Measurements from ENCODE around the gene SEC14L5.
"Not testable (repeated sequence)": the region's sequence is repeated elsewhere in the genome, so short reads cannot be mapped to it uniquely, and the experiment has no call there.

The SEC14L5 gene

DNA sequence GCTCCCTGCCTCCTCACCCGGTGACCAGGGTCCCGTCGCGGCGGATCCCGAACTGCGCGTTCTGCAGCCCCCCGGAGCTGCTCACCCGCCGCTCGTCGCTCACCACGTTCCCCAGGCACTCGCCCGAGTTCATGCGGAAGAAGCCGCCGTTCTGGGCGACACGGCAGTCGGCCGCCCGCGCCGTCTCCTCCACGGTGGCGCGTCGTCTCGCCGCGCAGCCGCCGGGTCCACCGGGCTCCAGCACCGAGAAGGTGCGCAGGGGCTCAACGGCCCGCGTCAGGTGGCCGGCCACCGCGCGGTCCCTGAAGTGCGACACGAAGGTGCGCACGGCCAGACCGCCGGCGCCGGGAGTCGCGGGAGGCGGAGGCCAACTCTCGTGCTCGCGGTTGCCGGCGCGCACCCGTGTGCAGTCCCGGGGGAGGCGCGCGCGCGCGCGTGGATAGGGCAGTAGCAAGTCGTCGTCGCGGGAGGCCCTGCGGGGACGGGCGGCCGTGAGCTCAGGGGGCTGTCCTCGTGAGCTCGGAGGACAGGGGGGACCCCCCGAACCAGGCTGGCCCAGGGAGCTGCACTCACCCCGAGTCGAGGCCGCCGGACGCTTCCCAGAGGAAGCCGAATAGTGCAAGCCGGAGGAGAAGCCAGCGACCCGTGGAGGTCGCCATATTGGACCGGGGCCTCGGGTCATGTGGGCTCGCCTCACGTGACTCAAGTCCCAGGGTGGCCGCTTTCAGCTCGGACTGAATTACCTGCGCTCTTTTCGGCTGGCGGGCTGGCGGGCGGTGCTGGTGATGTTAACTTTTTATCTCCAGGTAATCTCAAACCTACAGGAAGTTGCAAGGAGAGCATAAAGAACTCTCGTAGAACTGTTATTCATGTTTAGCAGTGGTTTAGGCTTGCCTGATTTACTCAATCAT is 75.4 kb downstream of the SEC14L5 start, which contains the start of gene NAGPA:
Gene NAGPA (minus strand): TSS at position 680 of the 911 bp plus-strand sequence. CDS start 21 bp downstream, at position 659.
- in situ Hi-C loops (cut with MboI; ENCODE audit: low sequenced_read_pairs) = no loop called here

DNA sequence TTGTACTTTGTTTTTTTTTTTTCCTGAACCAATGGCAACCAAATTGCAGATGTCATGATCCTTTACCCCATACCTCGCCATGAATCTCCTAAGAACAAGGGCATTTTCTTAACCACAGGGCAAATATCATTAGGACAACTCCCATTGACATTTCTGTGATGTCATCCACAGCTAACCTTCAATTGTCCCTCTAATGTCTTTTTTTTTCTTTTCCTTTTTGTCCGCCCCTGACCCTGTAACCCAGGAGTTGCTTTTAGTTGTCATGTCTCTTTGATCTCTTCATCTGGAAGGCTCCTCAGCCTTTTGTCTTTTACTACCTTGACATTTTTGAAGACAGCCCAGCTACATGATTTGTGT is 76.0 kb downstream of the SEC14L5 start:
- in situ Hi-C loops (cut with MboI; ENCODE audit: low sequenced_read_pairs) = no loop called here

DNA sequence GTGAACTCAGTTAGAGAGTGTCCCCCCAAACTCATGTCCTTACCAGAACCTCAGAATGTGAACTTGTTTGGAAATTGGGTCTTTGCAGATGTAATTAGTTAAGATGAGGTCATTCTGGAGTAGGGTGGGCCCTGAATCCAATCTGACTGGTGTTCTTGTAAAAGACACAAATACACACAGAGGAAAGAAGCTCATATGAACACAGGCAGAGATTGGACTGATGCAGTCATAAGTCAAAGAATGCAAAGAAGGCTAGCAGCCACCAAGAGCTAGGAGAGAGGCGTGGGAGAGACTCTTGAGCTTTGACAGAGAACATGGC is 77.7 kb downstream of the SEC14L5 start:
- in situ Hi-C loops (cut with MboI; ENCODE audit: low sequenced_read_pairs) = no loop called here

DNA sequence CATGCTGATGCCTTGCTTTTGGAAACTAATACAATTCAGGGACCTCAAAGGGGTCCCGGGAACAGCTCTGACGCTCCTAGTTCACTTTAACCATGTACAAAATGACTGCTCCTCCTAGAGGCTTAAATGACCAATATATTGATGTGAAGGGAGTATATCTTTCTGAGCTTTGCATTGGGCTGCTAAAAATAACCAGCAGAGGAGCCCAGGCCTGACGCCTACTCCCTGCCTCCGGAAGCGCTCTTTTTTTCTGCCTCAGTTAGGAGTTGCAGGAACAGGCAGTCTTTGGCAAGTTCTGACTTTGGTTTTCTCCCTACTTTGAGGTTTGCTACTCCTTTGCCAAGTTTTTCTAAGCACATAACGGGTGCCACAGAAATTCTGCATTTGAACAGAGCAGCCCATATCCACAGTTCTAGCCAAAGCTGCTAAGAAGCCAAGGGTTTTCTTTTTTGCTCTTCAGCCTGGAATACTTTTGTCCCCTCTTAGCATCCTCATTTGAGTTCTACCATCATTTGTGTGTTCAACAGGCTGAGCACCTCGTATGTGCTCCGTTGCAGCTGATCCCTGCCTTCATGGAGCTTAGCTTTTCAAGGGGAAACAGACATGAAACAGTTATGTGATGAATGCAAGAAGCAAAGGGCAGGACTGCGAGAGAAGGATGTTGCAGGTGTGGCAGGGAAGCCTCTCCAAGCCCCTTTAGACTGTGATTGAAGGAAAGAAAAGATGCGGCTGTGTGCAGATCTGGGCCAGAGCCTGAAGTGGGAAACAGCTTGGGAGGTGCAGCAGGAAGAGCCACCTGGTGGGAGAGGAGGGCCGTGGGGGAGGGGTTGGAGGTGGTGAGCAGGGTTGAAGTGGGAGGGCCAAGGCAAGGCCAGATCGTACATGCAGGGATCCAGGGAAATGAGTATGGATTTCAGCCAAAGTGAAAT is 78.4 kb downstream of the SEC14L5 start:
- in situ Hi-C loops (cut with MboI; ENCODE audit: low sequenced_read_pairs) = no loop called here

DNA sequence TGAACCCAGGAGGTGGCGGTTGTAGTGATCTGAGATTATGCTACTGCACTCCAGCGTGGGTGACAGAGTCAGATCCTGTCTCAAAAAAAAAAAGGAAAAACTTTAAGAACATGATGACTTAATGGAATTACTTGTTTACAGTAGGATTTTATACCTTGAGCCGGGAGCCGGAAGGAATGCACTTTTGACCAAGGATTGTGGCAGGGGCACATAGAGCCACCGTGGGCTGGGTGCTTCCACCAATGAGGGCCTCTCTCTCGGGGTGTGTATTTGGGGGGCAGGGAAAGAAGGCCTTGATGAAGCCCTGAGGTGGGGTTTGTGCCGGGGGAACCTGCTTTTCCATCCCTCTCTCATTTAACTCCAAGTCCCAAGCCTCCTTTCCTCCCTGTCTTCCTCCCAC is 82.3 kb downstream of the SEC14L5 start:
- in situ Hi-C loops (cut with MboI; ENCODE audit: low sequenced_read_pairs) = no loop called here

DNA sequence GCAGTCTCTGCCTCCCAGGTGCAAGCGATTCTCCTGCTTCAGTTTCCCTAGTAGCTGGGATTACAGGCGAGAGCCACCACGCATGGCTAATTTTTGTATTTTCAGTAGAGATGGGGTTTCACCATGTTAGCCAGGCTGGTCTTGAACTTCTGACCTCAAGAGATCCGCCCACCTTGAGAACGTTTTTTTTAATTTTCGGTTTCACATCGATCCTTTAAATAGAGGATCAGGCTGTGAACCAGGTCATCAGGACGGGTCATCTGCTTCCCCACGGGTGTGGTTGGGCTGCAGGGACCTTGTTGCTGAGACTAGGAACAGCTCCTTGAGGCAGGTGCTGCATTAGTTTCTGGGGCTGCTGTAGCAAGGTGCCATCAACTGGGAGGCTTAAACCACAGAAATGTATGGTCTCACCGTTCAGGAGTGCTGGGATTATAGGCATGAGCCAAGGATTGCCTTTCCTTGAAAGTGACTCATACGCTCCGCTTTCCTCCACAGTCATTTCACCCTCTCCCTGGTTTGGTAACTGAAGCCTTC is 83.5 kb downstream of the SEC14L5 start:
- in situ Hi-C loops (cut with MboI; ENCODE audit: low sequenced_read_pairs) = no loop called here

DNA sequence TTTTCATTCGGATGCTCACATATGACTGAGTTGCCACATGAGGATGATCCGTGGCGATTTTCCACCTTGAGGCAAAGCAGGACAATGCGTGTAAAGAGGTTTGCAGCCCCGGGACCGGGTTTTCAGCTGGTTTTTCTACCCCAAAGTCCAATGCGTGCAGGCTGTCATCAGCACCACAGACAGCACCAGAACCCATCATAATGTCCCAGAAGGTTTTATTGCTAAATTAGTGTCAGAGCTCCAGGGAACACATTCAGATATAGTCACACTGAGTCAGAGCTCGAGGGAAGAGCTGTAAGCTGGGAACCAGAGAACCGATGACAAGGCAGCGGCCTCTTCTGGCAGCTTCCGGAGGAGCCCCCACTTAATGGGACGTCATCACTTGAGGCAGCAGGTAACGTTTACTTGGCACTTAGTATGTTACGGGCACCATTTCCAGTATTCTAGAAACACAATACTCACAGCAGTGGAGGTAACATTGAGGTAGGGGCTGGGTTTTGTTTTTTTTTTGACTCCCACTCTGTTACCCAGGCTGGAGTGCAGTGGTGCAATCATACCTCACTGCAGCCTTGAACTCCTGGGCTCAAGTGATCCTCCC is 84.5 kb downstream of the SEC14L5 start:
- in situ Hi-C loops (cut with MboI; ENCODE audit: low sequenced_read_pairs) = no loop called here

DNA sequence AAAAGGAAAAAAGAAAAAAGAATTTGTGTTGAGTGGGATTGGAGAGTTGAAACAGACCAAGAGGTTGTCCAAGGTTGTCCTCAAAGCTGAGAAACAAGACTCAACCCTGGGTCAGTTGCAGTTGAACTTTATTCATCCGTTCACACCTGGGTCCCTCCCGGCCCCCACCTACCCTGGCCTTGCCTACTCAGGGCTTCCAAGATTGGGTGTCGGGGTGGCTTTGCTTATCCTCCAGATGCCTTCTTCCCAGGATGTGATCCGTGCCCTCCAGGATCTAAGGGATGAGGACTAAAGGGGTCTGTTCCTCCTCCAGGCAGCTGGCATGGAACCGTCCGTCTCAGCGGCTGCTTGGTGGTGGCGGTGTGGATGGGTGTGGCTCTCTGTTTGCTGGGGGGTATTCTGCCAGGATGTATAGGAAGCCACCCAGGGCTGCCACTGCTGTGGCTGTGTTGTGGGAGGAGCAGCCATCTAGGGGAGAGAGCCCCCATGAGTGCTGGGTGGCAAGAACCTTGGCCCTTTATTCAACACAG is 85.9 kb downstream of the SEC14L5 start:
- in situ Hi-C loops (cut with MboI; ENCODE audit: low sequenced_read_pairs) = no loop called here

DNA sequence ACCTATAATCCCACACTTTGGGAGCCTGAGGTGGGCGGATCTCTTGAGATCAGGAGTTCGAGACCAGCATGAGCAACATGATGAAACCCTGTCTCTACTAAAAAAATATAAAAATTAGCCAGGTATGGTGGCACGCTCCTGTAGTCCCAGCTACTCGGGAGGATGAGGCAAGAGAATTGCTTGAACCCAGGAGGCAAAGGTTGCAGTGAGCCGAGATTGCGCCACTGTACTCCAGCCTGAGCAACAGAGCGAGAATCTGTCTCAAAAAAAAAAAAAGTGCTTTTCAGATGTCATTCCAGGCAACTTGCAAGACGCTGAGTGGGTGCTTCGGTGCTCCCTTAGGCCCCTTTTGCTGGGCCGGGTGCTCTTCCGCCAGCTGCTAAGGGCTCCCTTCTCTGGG is 86.5 kb downstream of the SEC14L5 start:
- in situ Hi-C loops (cut with MboI; ENCODE audit: low sequenced_read_pairs) = not testable (repeated sequence)

DNA sequence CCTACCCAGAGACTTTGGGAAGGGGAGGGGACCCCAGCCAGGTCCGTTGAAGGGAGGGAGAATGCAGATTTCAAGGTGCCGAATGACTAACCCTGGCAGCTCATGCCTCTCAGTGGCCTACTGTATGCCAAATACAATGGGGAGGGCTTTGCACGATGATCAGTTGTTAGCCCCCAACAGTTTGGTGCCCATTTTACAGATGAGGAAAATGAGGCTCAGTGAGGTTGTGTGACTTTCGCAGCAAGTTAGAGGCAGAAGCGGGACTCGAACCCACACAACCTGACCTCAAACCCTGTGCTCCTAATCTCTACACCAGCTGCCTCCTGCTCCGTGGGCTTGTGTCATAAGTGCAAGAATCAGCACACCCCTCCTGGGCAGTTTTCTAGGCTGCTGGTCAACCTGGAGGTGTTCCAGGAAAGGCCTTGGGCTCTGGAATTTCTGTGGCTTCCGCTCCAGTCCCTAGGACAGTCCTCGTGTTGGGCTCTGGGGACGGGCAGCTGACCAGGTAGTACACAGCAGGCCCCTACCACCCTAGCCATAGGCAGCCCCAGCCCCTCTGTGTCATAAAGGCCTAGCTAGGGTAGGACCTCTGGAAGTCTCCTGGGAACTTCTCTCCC is 87.5 kb downstream of the SEC14L5 start:
- in situ Hi-C loops (cut with MboI; ENCODE audit: low sequenced_read_pairs) = no loop called here

DNA sequence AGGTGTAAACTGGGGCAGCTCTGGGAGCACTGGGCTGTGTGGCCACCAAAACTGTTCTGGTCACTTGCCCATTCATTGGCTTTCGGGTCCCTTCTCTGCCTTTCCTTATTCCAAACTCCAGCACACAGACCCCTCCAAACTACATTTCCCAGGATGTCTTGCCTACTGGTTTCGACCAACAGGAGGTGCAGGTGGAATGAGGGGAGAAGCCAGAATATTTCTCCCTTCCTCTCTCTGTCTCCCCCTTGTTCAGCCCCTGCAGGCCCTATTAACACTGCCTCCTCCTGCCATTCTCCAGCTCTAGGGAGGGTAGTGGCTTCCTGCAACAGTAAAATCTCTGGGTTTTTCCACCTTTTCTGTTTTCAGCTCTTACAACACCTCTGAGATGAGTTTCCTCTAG is 88.8 kb downstream of the SEC14L5 start:
- in situ Hi-C loops (cut with MboI; ENCODE audit: low sequenced_read_pairs) = no loop called here

DNA sequence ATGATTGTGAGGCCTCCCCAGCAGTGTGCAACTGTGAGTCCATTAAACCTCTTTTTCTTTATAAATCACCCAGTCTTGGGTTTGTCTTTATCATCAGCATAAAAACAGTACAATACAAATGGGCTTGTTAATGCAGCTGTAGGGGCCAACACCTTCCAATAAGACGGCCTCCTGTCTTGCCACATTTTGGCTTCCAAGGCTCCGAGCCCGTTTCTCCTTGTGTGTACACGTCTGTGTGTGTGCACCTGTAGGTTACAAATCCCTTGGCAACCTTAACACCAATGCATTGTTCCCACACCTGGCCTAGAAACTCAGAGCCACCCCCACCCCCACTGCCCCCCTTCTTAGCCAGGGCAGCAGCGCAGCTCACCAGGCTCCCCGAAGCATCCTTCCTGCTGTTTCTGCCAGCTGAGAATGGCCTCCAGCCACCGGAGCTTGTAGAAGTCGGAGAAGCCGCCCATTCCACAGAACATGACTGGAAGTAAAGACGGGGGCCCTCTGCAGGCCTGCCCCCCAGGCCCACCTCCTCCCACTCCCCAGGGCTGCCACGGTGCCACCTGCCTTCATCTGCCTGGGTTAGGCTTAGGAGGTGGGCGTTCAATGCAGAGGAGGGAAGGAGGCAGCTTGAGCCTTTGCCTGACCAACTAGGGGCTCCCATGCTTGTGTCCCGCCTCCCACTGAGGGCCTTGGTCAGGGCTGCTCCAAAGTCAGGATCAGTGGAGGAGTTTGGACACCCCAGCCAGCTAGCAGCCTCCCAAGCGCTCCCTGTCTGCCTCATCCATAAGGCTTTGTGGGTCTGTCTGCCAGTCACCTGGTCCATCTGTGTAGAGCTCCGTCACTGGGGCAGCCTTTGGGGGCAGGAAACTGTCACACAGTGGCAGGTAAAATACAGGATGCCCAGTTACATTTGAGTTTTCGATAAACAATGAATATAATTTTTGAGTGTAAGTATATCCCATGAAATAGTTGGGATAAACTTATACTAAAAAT is 97.0 kb downstream of the SEC14L5 start:
- in situ Hi-C loops (cut with MboI; ENCODE audit: low sequenced_read_pairs) = no loop called here

DNA sequence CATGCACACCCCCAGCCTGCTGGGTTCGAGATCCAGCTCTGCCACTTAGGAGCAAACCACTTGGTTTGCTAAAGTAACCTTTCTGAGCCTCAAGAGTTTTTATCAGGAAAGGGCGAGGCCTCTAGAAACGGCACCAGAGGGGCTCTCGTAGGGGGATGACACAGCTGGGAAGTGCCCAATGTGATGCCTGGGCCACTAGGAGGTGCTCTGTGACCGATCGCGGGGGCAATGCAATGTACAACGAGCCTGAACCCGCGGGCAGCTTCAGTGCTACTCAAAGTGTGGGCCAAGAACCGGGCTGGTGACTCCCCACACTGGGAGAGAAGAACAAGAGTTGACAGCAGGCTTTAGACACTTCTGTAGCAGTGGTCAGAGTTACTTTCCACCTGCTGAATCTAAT is 98.2 kb downstream of the SEC14L5 start:
- in situ Hi-C loops (cut with MboI; ENCODE audit: low sequenced_read_pairs) = no loop called here

DNA sequence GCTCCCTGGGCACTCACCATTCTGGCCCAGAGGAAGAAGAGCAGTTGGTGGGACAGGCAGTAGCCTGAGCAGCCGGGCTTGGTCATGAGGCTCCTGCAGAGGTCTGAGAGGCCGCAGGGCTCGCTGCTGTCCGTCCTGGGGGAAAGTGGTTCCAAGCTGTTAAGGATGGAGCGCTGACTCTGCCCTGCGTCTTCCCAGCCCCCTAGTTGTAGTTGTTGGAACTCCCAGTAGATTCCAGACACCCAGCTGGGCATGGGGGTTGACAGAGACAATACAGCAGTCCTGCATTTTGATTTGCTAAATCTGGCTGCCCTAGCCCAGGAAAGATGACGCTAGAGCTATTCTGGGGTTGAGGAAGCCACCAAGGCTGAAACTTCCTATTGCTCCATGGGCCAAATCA is 100.3 kb downstream of the SEC14L5 start:
- in situ Hi-C loops (cut with MboI; ENCODE audit: low sequenced_read_pairs) = no loop called here

DNA sequence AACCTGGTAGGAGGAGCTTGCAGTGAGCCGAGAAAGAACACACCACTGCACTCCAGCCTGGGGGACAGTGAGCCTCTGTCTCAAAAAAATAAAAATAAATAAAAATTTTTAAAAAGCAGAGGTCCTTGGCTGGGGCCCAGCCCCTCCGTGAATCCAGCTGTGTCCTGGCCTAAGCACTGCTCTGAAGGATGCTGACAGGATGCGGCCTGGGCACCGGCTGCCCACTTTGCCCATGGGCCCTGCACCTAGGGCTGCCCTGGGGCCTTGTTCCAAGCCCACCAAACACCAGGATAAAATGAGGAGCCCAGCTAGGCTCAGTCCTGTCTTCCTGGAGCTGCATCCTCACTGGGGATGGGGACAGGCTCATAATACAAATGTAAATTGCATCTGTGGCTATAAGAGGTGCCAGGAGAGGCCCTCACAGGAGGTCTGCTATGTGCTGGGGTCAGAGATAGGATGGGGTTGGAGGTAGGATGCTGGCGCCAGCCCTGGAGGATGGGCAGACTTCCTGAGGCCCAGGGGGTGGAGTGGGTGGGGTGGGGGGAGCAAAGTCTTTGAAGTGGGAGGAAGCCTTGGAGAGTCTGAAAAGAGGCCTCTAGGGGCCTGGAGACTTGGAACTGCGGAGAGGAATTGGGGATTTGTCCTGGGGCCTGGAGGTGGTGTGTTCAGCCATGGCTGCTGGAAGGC is 101.4 kb downstream of the SEC14L5 start:
- in situ Hi-C loops (cut with MboI; ENCODE audit: low sequenced_read_pairs) = no loop called here

DNA sequence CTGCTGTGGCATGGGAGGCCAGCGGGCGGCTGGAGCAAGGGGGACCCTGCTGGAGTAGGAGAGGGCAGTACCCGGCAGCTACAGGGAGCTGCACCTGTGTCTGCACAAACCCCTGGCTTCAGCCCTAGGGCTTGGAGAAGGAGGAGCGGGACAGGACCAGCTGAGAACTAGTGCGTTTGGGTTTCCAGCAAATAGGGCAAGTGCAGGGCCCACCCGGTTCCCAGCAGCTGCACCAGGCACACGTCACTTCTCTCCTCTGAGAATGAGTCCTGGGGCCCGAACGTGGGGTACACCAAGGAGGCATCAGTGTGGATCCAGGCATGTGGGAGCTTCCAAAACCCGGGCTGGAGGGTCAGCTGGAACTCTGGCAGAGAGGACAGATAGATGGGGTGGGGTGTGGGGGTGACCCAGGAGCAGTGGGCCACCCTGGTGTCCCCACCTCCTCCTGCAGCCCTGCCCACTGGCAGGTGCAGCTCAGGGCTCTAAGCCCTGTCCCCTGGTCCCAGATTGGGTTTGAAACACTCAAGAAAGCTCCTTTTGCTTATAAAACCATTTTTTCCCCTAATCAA is 102.0 kb downstream of the SEC14L5 start:
- in situ Hi-C loops (cut with MboI; ENCODE audit: low sequenced_read_pairs) = no loop called here

DNA sequence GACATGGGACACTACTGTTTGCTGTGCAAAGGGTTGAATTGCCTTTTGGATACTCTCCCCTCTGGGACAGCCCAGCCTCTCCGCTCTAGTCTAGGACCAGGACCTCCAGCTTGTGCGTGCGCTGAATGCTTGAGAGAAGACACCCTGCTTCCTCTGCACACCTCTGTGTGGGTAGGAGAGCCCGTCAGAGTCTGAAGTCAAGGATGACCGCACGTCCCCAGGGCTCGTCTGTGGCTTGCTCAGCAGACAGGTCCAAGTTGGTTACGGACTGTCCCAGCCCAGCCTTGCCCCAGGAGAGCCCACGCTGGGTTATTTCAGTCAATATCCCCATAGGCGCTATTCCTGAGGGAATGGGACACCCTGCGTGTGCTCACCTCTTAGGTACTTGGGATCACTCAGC is 103.9 kb downstream of the SEC14L5 start:
- in situ Hi-C loops (cut with MboI; ENCODE audit: low sequenced_read_pairs) = no loop called here

Data from HL-60/S4 (cell line).